ENCODE measurements around the gene ZNF90.

Gene ZNF90

DNA sequence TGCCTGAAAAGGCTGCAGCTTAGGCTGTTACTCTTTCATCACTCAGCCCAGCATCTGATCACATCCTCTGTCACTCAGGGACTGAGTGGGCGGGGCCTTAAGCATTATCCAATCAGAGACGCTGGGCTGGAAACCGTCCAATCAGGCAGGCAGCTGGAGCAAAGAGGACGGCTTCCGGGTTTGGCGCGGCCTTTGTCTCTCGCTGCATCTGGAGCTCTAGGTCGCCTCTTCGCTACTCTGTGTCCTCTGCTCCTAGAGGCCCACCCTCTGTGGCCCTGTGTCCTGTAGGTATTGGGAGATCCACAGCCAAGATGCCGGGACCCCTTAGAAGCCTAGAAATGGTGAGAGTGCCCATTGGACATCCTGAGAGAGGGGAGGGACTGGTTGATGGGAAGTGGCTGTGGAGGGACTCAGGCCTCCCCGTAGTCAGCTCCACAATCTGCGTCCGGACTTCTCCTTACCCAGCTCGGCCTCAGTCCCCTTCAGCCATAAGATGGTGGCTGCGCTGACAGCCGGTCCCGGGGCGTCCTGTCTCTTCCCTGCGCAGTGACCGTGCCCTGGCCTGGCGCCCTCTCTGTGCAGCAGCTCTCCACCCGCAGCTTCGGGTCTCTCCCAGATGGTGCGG, 89.3 kb downstream of the ZNF90 start, which contains the start of gene ZNF486:
ZNF486 (plus strand) TSS at position 195 of the 625 bp plus-strand sequence; CDS start at position 312, 117 bp downstream.
- peak within 1 kb of the TSS; percentile 73 for H3K9ac ChIP-seq (ENCODE audit: low read length)
- H3K4me1 ChIP-seq (ENCODE audit: control insufficient read depth, low read depth, low read length) = no peaks in the 10 kb centered on the region
- peak within 1 kb of the TSS; percentile 55 for H3K27ac ChIP-seq (ENCODE audit: low read length)
- no peaks in the 10 kb centered on the region for H3K36me3 ChIP-seq (ENCODE audit: control insufficient read depth, low read depth, low read length)
- H3K27me3 ChIP-seq (ENCODE audit: control insufficient read depth, insufficient read depth, low read length) = no peaks in the 10 kb centered on the region
- H3K4me3 ChIP-seq (ENCODE audit: low read length) = peak within 1 kb of the TSS; percentile 66
- H3K9me3 ChIP-seq (ENCODE audit: control insufficient read depth, low read depth, low read length) = peaks cover 10% of the 10 kb centered on the region

DNA sequence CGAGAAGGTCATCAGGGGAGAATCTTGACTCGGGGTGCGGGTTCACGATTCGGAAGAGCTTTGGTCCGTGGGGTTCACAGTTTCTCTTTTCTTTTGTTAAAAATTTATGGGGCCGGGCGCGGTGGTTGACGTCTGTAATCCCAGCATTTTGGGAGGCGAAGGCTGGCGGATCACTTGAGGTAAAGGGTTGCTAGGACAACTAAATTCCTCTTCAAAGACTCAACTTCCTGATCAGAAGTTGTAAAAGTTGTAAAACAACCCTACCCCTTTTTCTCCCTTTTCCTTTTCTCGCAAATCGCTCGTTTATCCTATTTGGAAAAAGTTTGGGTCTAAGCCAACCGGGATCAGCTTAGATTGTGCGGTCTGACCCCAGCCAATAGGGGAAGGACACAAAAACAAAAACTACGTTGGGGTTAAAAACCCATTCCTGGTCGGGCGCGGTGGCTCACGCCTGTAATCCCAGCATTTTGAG, 89.9 kb downstream of the ZNF90 start:
- Histone ChIP-seq H3K27ac (ENCODE audit: low read length) (peak overlapping the region; percentile 55), H3K9ac (ENCODE audit: low read length) (peak overlapping the region; percentile 73), H3K27me3 (ENCODE audit: control insufficient read depth, insufficient read depth, low read length) (no peaks in the 10 kb centered on the region), H3K4me3 (ENCODE audit: low read length) (peak overlapping the region; percentile 66), H3K36me3 (ENCODE audit: control insufficient read depth, low read depth, low read length) (no peaks in the 10 kb centered on the region), H3K9me3 (ENCODE audit: control insufficient read depth, low read depth, low read length) (peaks cover 6% of the 10 kb centered on the region), H3K4me1 (ENCODE audit: control insufficient read depth, low read depth, low read length) (no peaks in the 10 kb centered on the region)

Data from iPS-18a (cell line).